ENCODE results near the gene PVALEF.

Gene PVALEF

DNA sequence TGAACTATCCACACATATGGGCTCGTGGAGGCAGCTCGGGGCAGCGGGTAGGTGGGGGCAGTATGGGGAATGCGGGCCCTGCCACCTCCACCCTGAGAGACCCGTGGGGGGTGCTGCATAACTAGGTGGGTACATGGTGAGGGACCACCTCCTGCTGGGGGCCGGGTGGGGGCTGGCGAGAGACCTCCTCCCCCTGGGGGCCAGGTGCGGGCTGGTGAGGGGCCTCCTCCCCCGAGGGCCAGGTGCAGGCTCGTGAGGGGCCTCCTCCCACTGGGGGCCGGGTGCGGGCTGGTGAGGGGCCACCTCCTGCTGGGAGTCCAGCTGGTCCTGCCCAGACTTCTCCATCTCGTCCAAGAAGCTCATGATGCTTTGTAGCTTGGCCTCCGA is 32.1 kb downstream of the PVALEF start:
- no peak for DNase-seq (ENCODE audit: low read depth in 2 of 2)

DNA sequence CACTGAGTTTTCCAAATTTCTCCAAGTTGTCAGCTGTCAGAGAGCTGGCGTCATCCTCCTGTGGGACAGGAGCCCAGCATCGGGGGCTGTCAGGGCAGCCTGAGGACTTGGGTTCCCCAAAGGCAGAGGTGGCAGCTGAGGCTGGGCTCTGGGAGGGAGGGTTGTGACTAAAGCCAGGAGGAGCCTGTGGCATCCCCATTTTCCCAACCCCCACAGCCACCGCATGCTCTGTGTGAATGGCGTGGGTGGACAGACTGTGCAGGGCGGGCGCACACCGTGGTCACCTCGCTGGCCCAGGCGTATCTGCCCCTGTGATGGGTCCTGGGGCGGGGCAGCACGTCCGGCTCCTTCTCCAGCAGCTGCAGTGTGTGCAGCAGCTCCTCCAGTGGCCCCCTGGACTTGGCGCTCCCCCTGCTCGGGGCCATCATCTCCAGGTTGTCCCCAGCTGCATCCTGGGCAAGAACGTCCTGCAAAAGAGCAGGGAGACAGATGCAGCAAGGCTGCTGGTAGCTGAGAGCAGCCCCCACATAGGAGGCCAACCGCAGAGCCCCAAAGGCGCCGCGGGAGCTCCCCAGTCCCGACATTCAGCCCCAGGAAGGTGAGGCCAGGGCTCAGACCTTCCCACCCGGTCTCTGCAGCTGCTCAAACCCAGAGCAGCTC is 32.7 kb downstream of the PVALEF start:
- DNase-seq (ENCODE audit: low read depth in 2 of 2) = no peak

DNA sequence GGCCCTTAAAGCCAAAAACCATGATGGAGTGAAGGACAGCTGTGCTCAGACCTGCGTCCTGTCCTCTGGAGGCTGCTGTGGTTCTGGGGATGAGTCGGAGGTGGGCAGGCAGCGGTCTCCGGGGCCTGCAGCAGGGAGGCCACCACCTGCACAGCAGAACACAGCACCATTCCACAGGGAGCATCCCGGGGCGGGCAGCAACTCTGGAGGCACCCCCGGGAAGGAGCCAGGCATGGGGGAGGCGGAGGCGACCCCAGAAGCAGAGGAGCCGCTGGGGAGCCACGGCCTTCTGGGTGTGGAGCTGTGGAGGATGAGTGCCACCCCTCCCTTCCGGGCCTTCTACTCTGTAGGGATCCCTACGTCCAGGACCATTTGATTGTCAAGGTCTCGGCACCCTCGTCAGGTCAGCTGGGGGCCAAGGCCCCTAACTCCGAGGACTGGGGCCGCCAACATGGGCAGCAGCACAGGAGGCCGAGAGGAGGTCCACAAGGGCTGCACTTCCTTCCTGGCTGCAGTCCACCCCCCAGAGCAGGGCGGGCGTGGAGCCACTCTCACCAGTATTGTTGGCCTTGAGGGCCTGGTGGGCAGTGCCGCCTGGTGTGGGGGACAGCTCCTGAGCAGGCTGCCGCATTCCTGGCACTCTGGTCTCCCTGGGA is 33.6 kb downstream of the PVALEF start:
- no peak for DNase-seq (ENCODE audit: low read depth in 2 of 2)

DNA sequence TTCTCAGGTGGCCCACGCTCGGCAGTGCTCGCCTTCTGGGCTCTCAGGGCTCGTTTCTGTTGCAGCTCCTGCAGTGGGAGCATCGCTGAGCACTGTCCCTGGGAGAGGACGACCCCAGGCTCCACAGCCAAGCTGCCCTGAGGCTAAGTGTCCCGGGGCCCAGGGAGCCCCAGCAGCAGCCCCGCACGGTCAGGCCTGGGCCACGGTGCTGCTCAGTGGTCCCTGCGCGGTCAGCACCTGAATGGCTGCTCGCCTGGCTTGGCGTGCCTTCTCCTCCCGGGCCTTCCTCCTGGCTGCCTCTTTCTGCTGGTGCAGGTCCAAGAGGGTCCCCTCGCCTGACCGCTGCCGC is 34.1 kb downstream of the PVALEF start:
- no peak for DNase-seq (ENCODE audit: low read depth in 2 of 2)

DNA sequence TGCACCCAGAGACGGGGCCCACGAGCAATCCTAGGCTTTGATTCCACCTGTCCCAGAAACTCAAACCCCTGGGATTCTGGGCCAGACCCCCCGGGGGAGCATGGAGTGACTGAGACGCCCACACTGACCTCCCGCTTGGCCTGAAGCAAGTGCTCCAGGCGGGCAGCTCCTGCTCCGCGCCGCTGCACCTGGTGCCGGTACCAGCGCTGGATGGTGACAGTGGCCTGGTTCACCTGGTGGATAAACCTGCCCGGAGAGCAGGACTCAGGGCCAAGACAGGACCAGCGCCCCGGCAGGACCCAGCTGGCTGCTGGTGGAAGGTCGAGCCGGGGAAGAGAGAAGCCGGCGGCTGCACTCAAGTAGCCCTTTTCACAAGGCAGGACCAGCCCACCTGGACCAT is 34.9 kb downstream of the PVALEF start:
- no peak for DNase-seq (ENCODE audit: low read depth in 2 of 2)

DNA sequence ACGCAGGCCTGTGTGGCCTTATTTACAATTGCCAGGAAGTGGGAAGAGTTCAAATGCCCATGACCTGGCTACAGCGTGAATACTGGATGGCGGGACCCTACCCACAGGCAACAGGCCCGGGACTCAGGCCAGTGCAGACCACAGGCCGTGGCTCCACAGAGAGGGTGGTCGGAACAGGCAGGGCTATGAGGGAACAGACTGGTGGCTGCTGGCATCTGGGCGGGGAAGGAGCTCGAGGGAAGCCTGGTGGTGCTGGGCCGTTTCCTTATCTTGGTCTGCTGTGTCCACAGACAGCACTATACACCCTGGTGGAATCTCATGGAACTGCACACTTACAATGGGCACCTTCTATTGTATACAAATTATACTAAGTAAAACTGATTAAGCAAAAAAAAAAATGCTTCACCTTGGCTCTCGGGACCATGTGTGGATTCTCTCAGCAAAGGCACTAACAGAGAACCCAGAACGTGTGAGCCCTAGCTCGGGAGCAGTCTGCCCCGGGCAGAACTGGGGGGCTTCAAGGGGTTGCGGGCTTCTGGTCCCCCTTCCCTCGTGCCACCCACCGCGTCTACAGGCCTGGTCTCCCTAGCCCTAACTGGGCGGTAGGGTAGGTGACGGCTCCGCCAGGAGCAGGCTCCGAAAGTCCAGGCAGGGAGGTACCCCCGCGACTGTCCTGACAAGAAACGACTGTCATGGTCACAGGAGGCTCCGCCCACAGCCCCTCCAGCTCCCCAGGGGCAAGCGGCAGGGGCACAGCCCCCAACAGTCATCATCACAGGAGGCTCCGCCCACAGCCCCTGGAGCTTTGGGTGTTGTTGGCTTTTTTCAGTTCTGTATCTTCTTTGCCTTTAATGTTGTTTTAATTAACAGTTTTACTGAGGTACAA is 35.6 kb downstream of the PVALEF start:
- peak in 1 of 2 donors; percentile 19 for DNase-seq (ENCODE audit: low read depth in 2 of 2)

DNA sequence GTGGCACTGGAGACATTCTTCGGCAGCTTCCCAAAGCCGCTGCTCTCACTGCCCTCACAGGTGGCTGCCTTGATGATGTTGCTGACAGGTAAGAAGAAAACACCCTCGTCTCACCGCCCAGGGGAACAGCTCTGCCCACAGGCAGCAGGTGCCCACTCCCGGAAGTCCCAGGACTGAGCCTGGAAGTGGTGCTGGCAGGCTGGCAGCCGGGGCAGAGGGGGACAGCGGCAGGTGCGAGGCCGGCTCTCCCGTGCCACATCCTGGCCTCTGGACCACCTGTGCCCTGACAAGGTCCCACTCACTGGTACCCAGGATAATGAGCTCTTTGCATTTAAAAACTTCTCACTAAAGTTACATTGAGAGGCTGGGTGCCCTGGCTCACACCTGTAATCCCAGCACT is 37.0 kb downstream of the PVALEF start:
- DNase-seq (ENCODE audit: low read depth in 2 of 2) = no peak

DNA sequence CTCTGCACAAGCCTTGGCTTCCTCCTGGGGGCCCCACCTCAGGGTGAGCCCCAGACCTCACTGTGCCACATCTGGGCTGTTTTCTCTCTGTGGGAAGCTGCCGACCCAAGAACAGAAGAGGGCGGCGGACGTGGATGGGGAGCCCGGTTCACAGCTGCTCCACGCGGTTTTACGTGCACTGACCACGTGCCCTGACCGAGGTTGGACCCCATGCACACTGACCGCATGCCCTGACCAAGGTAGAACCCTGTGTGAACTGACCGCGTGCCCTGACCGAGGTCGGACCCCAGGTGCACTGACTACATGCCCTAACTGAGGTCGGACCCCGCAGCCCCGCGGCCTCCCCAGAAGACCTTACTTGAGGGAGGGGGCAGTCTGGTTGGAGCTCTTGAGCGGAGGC is 37.8 kb downstream of the PVALEF start:
- DNase-seq (ENCODE audit: low read depth in 2 of 2) = no peak

DNA sequence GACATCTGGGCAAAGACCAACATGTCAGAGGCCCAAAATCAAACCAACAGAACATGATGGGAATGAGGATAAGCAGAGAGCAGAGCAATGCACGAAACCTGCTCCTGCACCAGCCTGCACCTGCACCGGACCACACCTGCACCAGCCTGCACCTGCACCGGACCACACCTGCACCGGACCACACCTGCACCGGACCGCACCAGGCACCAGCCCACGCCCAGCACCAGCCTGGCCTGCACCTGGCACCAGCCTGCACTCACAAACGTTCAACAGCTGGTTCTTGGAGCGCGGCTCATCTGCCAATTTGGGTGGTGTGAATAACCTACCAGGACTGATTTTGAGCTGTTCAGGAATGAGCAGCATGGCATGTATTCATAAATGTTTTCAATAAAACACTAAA is 39.3 kb downstream of the PVALEF start:
- no peak for DNase-seq (ENCODE audit: low read depth in 2 of 2)

DNA sequence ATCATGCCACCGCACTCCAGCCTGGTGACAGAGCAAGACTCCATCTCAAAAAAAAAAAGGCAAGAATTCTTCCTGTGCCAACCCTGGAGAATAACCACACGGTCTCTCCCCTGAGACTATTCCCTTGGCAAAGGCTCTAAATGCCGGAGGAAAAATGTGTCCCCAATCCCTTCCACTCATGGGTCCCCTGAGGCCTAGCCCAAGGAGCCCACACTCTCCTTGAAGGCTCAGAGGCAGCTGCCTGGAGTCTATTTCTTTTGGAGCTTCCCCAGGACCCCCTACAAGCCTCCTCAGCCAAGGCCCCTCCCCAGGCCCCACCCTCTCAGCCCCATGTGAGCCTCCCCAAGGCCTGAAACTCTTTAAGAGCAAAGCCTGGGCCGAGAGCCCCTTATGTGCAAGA is 40.9 kb downstream of the PVALEF start:
- no peak for DNase-seq (ENCODE audit: low read depth in 2 of 2)

DNA sequence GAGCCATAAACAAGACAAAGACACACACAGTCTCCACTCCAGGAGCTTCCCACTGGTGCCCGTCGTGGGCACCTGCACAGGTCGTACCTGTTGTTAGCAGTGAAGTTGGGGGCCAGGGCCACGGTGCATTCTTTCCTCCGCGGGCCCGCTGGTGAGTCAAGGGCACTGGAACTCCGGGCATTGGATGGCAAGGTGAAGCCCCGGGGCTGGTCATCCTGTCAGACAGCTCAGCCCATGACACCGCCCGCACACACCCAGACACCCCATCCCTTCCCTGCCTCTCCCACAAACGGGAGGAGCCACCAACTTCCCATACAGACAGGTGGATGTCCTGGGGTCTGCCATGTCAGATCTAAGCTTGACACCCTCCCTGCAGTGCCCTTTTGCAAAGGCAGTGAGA is 41.4 kb downstream of the PVALEF start:
- no peak for DNase-seq (ENCODE audit: low read depth in 2 of 2)

DNA sequence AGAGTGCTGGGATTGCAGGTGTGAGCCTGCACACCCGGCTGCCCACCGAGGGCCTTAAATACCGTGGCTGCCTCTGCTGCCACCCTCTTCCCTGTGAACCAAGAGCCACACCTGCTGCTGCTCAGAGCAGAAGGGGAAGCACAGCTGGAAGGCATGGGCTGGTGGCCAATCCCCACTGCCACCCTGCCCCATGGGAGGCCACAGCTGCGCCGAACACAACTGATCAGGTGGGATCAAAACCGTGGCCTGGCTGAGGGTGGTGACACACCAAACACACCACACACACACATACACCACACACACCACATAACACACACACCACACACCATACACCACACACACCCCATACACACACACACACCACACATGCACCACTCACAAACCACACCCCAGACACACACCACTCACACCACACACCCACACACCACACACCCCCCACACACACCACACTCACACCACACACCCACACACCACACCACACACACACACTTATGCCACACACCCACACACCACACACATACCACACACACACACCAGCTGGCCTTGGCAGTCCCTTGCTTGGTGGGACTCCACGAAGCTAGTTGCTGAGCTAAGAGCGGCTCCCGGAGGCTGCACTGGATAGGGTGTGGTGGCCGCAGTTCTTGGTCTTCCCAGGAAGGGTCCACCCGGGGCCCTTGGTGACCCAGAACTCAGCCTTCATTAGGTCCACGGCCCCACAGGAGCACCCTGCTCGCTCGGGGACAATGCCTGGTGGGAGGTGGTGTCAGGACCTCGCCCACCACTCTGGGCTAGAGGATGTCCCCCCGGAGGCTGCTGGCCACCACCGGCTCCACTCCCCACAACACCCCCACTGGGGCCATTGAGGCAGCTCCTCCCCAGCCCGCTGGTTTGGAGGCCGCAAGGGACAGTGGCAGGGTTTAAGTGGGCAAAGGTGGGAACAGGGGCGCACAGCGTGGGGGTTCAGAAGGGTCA is 42.6 kb downstream of the PVALEF start:
- DNase-seq (ENCODE audit: low read depth in 2 of 2) = no peak

DNA sequence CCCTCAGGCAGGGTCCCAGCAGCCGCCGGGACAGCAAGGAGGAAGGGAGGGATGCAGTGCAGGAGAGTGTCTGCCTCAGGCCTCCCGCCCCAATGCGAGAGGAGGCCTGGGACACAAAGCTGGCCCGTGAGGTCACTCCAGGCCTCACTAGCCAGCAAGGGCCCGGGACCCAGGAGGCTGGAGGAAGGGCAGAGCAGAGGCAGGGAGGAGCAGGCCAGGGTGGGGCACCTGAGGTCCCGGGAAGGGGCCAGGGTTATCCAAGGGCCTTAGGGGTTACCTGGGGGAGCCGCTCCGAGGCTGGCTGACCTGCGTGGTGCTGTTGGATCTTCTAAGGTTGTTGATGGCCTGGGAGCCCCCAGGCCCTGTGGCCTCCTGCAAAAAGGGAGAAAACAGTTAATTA is 43.3 kb downstream of the PVALEF start:
- no peak for DNase-seq (ENCODE audit: low read depth in 2 of 2)

DNA sequence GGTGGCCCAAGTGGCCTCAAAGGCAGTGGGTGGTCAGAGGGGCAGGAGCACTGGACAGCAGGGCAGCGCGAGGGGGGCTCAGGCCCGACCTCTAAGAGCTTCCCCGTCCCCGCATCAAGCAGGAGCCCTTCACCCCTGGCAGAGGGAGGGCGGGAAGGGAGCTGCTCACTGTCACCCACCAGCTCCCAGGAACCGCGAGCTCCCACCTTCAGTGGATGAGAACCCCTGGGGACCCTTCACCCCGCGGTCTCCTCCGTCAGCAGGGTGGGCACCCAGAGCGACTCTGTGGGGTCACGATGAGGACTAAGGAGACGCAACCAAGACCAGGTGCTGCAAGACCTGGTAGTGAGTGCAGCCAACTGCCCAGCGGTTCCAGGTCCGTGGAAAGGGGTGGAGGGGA is 43.8 kb downstream of the PVALEF start:
- DNase-seq (ENCODE audit: low read depth in 2 of 2) = no peak

DNA sequence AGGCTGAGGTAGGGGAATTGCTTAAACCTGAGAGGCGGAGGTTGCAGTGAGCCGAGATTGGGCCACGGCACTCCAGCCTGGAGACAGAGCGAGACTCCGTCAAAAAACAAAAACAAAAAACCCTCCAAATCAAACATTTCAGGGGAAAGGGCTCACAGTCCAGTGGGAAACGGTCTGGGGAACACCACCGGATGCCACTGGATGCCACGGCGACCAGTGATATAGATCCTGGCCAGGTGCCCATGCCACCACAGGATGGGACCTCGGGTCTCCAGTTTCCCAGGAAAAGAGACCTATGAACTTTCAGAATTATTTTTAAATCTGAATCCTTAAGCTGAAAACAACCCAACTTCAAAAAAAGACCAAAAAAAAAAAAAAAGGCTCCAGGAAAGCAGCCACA is 45.2 kb downstream of the PVALEF start:
- no peak for DNase-seq (ENCODE audit: low read depth in 2 of 2)

DNA sequence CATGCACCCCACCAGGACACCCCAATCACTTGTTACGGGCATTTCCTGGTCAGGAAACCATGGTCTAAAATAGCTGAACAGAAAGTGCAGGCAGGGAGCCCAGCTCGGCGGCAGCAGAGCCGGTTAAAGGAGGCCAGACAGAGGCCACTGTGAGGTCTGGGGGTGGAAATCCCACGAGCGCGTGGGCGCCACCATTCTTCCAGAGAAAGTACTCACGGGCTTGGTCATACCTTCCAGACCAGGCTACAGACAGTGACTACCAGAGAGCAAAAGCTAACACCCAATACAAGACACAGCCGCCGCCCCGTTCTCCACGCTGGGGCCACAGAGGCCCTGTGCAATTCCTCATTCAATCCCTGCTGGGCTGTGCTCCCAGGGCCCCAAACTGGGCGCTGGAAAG is 45.6 kb downstream of the PVALEF start:
- DNase-seq (ENCODE audit: low read depth in 2 of 2) = no peak

DNA sequence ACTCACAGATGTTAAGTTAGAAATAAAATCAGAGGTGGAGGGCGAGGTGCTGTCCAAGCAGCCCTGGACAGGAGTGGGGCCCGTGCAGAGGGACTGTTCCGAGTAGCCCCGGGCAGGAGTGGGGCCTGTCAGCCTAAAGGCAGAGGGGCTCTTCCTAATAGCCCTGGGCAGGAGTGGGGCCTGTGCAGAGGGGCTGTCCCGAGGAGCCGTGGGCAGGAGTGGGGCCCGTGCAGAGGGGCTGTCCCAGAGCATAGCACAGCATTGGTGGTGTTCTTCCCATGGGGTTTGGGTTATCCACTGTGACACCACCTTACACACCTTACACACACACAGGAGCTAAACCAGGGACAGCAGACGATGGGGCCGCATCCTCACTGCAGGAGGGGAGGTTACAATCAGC is 47.1 kb downstream of the PVALEF start:
- DNase-seq (ENCODE audit: low read depth in 2 of 2) = no peak

DNA sequence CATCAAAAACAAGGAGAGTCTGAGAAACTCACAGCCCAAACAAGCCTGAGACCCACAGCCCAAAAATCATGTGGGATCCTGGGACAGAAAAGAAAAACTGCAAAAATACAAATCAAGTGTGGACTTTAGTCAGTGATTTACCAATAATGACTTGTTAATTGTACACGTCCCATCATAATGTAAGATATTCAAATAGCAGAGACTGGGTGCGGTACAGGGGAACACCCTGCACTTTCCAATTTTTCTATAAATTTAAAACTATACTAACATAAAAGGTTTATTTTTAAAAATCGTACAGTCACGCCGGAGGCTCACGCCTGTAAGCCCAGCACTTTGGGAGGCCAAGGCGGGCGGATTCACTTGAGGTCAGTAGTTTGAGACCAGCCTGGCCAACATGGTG is 48.7 kb downstream of the PVALEF start:
- DNase-seq (ENCODE audit: low read depth in 2 of 2) = no peak

DNA sequence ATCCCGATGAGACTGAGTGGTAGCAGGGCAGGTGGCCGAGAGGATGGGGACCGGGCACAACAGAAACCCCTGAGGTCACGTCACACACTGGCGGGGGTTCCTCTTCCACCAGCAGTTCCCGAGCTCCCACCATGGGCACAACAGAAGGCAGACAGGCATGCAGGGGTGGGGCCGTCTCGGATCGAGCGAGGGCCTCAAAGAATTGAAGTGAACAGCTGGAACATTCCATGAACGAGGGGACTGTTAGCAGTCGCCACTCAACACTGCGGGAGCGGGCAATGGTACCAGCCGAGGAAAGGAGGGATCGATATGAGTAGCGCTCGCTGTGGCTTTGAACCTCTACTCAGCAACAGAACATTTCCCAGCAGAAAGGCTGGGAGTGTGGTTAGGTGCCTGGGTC is 52.2 kb downstream of the PVALEF start:
- DNase-seq (ENCODE audit: low read depth in 2 of 2) = no peak

DNA sequence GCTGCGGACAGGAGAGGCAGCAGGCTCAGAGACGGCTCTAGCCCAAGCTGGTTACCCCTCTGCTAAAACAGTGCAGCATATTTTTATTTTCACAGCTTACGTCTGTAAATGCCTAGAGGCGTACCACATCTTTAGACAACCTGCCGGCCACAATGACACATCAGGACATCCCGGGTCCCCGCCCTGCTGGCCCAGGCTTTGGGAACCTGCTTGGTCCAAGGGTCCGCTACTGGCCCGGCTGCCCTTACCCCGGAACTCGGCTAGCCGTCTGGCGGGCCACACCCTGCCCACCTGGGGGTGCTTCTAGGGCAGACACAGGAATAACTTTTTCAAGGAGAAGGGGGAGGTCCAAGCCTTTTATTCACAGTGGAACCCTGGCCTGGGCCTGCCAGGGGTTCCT is 53.2 kb downstream of the PVALEF start:
- no peak for DNase-seq (ENCODE audit: low read depth in 2 of 2)

DNA sequence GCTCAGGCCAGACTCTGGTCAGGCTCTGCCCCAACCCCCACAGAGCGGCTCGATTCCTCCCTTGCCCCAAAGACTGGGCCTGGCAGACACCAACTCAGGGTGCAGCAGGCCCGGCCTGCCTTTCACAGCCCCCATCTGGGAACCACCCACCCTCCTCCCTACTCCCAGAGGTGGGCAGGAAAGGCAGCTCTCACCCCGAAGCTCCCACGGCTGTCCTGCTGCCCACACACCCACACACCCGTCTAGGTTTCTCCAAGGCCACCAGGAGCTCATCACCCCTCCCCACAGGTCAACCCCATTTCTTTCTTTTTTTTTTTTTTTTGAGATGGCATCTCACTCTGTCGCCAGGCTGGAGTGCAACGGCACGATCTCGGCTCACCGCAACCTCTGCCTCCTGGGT is 53.7 kb downstream of the PVALEF start:
- DNase-seq (ENCODE audit: low read depth in 2 of 2) = no peak
